PFSK-1 (cell line): ENCODE results near the gene MGLL.

Experiments used
- FOXP2 ChIP-seq: optimal IDR thresholded peaks from 2 replicates; pipeline ENCODE3; 2011; ENCODE audit warnings: borderline replicate concordance, control low read depth, inconsistent platforms; ENCODE audit not compliant: insufficient read depth; ENCODE audit errors: extremely low read length, extremely low read depth
- POLR2AphosphoS5 ChIP-seq: IDR thresholded peaks from 2 replicates; pipeline ENCODE4 v1.6.1; 2012; ENCODE audit warnings: low read depth, mild to moderate bottlenecking, control low read depth, low read length, moderate library complexity
- REST ChIP-seq, 2 experiments: IDR thresholded peaks; 2 replicates each; pipeline versions ENCODE4 v1.6.1 to v1.8.0; 2011 to 2012; ENCODE audit warnings: low read depth in 2 of 2, low read length in 2 of 2, control low read depth in 1 of 2, inconsistent platforms in 1 of 2, mild to moderate bottlenecking in 1 of 2, moderate library complexity in 1 of 2; ENCODE audit not compliant: insufficient read depth in 1 of 2
- SIN3A ChIP-seq: IDR thresholded peaks from 2 replicates; pipeline ENCODE4 v1.6.1; 2012; ENCODE audit warnings: mild to moderate bottlenecking, low read length, moderate library complexity, borderline replicate concordance; ENCODE audit not compliant: insufficient read depth
- TAF1 ChIP-seq: IDR thresholded peaks from 2 replicates; pipeline ENCODE4 v1.6.1; 2012; ENCODE audit warnings: low read length, control low read depth, borderline replicate concordance; ENCODE audit not compliant: insufficient read depth

The MGLL gene

GRCh38 chr3:127761441-127761801, 60.9 kb downstream of the MGLL start:
- TF ChIP-seq FOXP2 (no peak), SIN3A (no peak), REST (IDR thresholded peaks at IDR 0.05; ENCODE audit: insufficient read depth in 1 of 2, low read depth in 2 of 2, low read length in 2 of 2) (no peak), POLR2AphosphoS5 (no peak), TAF1 (no peak)

- no peak for TF ChIP-seq TAF1
- no peak for TF ChIP-seq SIN3A
- no peak for TF ChIP-seq POLR2AphosphoS5
- TF ChIP-seq FOXP2, result no peak
- no peak for TF ChIP-seq REST (IDR thresholded peaks at IDR 0.05; ENCODE audit: insufficient read depth in 1 of 2, low read depth in 2 of 2, low read length in 2 of 2)
Measured at GRCh38 chr3:127760791-127761440, 61.4 kb downstream of the MGLL start.

GRCh38 chr3:127760361-127760760, 62.0 kb downstream of the MGLL start:
- TF ChIP-seq POLR2AphosphoS5 (no peak), REST (IDR thresholded peaks at IDR 0.05; ENCODE audit: insufficient read depth in 1 of 2, low read depth in 2 of 2, low read length in 2 of 2) (no peak), FOXP2 (no peak), SIN3A (no peak), TAF1 (no peak)

GRCh38 chr3:127759826-127760225, 62.5 kb downstream of the MGLL start:
- TF ChIP-seq TAF1, result no peak
- no peak for TF ChIP-seq POLR2AphosphoS5
- no peak for TF ChIP-seq SIN3A
- TF ChIP-seq REST (IDR thresholded peaks at IDR 0.05; ENCODE audit: insufficient read depth in 1 of 2, low read depth in 2 of 2, low read length in 2 of 2), result no peak
- TF ChIP-seq FOXP2, result no peak

GRCh38 chr3:127758013-127758412, 64.3 kb downstream of the MGLL start:
- no peak for TF ChIP-seq SIN3A
- no peak for TF ChIP-seq POLR2AphosphoS5
- no peak for TF ChIP-seq FOXP2
- no peak for TF ChIP-seq REST (IDR thresholded peaks at IDR 0.05; ENCODE audit: insufficient read depth in 1 of 2, low read depth in 2 of 2, low read length in 2 of 2)
- no peak for TF ChIP-seq TAF1
